Measurements from ENCODE around the gene OR2V2.
"Not testable (repeated sequence)": the region's sequence is repeated elsewhere in the genome, so short reads cannot be mapped to it uniquely, and the experiment has no call there.

OR2V2 gene

GRCh38 chr5:181146927-181147636, at the start of gene OR2V2:
Gene OR2V2, plus strand, starts transcription at chr5:181147586. Its CDS starts 7,357 bp downstream, at chr5:181154943.
- DNase-seq = not testable (repeated sequence)

- not testable (repeated sequence) for DNase-seq
Observed at GRCh38 chr5:181097759-181098491, 49.5 kb upstream of the OR2V2 start.

GRCh38 chr5:181098762-181099601, 48.4 kb upstream of the OR2V2 start:
- no peak for DNase-seq

- DNase-seq = no peak
Observed at GRCh38 chr5:181099602-181100086, 47.7 kb upstream of the OR2V2 start.

GRCh38 chr5:181100121-181100875, 47.1 kb upstream of the OR2V2 start:
- DNase-seq = no peak

- not testable (repeated sequence) for DNase-seq
Observed at GRCh38 chr5:181101030-181101641, 46.2 kb upstream of the OR2V2 start.

GRCh38 chr5:181101930-181102674, 45.3 kb upstream of the OR2V2 start:
- not testable (repeated sequence) for DNase-seq

- not testable (repeated sequence) for DNase-seq
Observed at GRCh38 chr5:181104259-181104568, 43.2 kb upstream of the OR2V2 start.

GRCh38 chr5:181104606-181105390, 42.6 kb upstream of the OR2V2 start:
- not testable (repeated sequence) for DNase-seq

GRCh38 chr5:181105391-181106025, 41.9 kb upstream of the OR2V2 start:
- no peak for DNase-seq

- DNase-seq = no peak
Observed at GRCh38 chr5:181107699-181108098, 39.7 kb upstream of the OR2V2 start.

- DNase-seq = no peak
Observed at GRCh38 chr5:181108578-181109165, 38.7 kb upstream of the OR2V2 start.

GRCh38 chr5:181109489-181110013, 37.8 kb upstream of the OR2V2 start:
- no peak for DNase-seq

- no peak for DNase-seq
Observed at GRCh38 chr5:181111010-181111409, 36.4 kb upstream of the OR2V2 start.

GRCh38 chr5:181112476-181112875, 34.9 kb upstream of the OR2V2 start:
- no peak for DNase-seq

- not testable (repeated sequence) for DNase-seq
Observed at GRCh38 chr5:181113572-181113971, 33.8 kb upstream of the OR2V2 start.

- no peak for DNase-seq
Observed at GRCh38 chr5:181114284-181114843, 33.0 kb upstream of the OR2V2 start.

GRCh38 chr5:181114844-181115778, 32.3 kb upstream of the OR2V2 start:
- no peak for DNase-seq
